Activated CD4-positive, alpha-beta T cell treated with anti-CD3 and anti-CD28 coated beads, Interleukin-2, amount 50 U/mL, for 24 hours (primary cell): ENCODE results near the gene TAF13.
A peak's percentile ranks its signal among the peaks of the same experiment; 100 is the strongest.
"Not testable (repeated sequence)": the region's sequence is repeated elsewhere in the genome, so short reads cannot be mapped to it uniquely, and the experiment has no call there.

ENCODE experiments used
- DNase-seq, 2 donors: peaks; one replicate each; pipeline ENCODE4 v3.0.0-alpha.2; 2020; ENCODE audit warnings: low read depth in 1 of 2, low spot score in 1 of 2

TAF13 gene

DNA sequence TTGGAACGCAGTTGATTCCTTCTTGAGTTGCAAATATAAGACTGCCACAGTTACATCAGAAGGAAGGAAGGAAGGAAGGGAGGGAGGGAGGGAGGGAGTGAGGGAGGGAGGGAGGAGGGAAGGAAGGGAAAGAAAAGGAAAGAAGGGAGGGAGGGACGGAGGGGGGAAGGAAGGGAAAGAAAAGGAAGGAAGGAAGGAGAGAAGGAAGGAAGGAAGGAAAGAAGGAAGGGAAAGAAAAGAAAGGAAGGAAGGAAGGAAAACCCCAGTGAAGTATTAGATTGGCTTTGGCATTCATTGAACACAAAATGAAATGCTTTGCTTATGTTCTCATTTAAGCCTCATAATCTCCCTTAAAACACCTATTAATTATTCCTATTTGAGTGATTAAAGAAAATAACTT lies 27.5 kb downstream of the TAF13 start:
- DNase-seq, result no peak

DNA sequence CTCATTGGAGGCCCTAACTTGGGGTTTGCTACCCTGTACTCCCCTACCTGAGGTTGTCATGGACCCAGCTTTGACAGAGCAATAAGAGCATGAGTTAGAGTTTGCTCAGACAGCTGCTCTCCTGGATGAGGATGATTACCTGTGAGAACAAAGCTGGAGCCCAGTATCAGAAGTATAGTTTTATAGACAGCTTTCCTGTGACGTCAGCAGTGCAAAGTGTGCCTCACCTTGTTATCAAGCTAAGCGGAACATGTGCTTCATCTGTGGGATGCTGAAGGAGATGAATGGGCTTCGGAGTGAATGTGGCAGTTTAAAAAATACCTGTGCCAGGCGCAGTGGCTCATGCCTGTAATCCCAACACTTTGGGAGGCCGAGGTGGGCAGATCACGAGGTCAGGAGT lies 28.5 kb downstream of the TAF13 start:
- DNase-seq, result no peak

DNA sequence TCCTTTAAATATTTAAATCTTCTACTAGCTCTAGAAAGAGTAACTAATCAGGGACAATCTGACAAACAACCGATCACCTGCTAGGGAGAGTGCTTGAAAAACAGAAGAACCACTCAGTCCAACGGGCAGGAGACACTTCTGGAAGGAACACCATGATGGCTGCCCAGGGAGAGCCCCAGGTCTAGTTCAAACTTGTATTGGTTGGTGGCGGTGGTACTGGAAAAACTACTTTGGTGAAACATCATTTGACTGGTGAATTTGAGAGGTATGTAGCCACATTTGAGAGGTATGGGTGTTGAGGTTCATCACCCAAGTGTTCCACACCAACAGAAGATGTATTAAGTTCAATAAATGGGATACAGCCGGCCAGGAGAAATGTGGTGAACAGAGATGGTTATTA lies 29.1 kb downstream of the TAF13 start:
- DNase-seq, result no peak

DNA sequence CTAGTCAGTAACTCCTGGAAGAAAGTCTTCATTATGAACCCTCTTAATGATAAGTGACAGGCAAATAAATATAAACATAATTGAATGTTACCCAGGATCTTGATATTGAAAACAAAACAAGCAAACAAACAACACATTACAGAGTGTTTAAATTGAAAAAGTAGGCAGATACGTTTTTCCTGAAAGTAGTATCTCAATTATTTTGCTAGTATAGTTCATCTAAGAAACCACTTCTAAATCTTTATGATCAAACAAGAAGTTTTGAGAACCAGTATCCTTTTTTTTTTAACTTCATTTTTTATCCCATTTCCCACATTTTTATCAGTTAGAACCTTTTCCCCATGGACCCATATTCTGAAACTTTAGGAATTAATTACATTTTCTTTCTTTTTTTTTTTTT lies 30.2 kb downstream of the TAF13 start:
- no peak for DNase-seq

DNA sequence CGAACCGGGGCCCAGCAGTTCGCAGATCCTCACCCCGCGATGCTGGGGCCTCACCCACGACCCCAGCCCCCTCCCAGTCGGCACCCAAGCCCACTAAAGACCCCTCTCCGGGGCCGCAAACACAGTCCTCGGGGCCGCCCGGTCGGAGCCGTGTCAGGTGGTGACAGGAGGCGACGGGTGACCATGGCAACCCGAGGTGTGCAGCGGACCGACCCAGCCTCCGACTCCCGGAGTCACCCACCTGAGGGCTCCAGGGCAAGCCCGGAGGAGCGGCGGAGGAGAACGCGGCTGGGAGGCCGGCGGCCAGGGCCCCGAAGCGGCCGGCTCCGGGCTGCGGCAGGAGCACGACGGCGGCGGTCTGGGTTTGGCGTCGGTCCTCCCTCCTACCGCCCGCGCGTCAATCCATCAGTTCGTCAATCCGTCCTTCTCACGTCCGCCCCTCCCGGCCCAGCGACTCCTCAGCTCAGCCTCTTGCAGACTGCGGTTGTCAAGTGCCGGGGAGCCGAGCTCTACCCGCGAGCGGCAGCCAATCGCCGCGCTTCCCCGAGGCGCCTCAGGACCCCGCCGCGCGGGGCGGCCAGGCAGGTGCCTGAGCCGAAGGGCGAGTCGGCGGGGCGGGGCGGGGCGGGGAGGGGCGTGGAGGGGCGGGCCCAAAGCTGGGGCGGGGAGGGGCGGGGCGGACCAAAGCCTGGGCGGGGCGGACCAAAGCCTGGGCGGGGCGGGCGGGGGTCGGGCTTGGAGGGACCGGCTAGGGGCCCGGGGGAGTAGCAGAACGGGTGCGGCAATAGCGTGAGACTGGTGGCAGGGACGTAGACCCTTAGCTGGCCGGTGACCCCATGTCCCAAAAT lies 34.0 kb downstream of the TAF13 start, which contains the start of gene WDR47:
TSS of gene WDR47 (minus strand) at position 482 of the 848 bp plus-strand sequence. CDS start 18,590 bp downstream, outside the sequence.
- DNase-seq, result peak; percentile 88 to 93

DNA sequence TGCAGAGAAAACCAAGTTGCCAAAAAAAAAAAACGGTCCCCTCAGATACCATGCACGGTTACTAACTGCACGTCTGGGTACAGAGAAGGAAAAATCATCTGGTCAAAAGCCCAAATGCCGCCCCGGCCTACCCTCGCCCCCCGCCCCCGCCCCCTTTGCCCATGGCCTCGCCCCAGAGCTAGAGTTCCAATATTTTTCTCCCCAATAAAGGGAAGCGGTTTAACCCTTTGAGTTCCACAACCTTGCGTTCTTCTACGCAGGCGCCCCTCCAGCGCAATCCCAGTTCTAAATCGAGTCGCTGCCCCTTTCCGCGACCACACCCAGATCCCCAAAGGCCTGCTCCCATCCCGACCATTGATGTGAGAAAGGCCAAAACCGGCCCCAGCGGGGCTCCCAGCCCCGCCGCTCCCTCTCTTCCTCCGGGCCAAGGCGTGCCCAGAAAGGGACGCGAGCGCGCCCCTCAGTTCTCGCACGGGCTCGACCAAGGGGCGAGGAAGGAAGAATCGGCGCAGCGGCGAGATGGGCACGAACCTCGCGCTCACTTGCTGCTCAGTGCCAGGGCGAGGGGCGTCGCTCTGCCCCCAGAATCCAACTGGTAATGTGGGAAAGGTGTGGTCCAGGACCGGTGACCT lies 34.7 kb downstream of the TAF13 start:
- peak in 1 of 2 donors; percentile 7 for DNase-seq

DNA sequence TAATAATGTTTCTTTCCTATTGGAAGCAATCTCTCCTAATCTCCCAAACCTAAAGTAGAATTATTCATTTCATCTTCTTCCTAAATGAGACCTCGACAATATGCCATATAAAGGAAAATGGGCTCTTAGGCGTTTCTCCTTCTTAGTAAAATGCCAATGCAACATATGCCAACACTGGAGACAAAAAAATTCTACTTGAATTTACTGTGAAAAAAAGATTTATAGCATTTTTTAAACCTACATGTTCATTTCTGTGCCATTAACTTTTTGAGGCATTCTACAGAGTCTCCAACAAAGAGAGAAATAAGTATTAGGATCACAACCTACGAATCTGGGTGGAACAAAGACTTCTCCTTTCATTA lies 35.2 kb downstream of the TAF13 start:
- no peak for DNase-seq

DNA sequence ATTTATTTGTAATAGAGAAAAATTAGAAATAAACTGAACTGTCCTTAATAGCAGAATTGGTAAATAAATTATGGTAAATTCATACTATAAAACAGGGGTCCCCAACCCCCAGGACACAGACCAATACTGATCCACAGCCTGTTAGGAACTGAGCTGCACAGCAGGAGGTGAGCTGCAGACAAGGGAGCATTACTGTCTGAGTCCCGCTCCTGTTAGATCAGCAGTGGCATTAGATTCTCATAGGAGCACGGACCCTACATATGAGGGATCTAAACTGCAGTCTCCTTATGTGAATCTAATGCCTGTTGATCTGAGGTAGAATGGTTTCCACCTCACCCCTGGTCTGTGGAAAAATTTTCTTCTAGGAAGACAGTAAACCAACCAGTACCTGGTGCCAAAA lies 41.4 kb downstream of the TAF13 start:
- DNase-seq, result no peak

DNA sequence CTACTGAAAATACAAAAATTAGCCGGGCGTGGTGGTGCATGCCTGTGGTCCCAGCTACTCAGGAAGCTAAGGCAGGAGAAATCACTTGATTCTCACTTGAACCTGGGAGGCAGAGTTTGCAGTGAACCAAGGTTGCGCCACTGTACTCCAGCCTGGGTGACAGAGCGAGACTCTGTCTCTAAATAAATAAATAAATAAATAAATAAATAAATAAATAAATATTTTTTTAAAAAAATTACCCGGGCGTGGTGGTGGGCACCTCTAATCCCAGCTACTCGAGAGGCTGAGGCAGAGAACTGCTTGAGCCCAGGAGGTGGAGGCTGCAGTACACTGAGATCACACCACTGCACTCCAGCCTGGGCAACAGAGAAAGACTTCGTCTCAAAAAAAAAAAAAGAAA lies 46.3 kb downstream of the TAF13 start:
- DNase-seq, result not testable (repeated sequence)

DNA sequence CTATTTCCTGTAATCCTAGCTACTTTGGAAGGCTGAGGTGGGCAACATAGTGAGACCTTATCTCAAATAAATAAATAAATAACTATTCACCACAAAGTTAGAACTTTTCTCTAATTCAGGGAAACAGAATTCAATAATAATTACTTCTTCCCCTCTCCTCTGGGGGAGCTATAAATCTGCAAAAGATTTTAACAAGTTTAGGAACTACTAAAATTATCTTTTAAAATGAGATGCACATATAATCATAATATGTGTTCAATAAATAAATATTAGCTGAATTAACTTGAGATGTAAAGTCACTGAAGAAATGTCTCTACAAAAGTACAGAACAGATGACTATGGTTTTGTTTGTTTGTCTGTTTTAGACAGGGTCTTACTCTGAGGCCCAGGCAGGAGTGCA lies 48.0 kb downstream of the TAF13 start:
- no peak for DNase-seq

DNA sequence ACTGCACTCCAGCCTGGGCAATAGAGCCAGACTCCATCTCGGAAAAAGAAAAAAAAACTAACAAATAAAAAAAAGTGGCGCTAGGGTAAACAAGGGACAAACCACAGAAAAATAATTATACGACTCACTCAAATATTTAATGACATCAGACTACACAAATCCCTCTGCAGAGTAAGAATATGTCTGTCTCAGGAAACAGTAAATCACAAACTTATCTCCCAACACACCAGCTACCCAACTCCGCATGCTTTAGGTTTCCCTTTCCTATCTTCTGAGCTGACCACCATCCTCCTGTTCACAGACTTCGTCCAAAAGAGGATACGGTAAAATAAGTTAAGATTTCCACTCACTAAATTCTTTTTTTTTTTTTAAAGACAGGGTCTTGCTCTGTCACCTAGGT lies 50.1 kb downstream of the TAF13 start:
- DNase-seq, result no peak

DNA sequence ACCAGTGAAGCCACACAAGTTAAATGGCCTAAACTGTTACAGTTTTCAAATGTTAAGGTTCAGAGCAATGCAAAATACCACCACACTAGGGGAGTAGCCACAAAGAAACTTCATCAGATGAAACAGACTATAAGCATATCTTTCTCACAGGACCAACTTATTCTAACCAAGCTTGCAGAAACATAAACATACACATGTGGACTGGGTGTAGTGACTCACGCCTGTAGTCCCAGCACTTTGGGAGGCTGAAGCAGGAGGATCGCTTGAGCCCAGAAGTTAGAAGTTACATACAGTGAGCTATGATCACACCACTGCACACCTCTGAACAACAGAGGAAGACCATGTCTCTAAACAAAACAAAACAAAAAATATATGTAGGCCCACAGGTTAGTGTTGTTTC lies 51.2 kb downstream of the TAF13 start:
- DNase-seq, result no peak

DNA sequence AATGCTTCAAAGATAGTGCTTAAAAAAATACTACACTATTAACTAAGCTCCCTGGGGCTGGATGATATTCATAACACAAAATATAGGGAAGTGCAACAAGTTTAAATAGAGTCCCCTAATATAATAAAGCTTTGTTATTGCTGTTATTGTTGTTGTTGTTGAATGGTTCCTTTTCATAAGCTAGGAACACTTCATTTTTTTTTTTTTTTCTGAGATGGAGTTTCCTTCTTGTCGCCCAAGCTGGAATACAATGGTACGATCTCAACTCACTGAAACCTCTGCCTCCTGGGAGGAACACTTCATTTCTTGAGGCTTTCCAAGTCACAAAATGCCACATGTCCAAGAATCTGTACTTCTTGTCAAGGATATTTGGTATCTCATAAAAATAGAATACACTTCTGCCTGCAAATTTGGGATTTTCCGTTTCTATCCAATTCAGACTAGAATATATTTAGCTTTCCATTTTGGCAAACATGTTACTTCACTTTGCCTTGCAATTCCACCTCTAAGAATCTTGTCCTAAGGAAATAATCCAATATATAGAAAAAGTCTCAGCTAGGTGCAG lies 55.0 kb downstream of the TAF13 start:
- no peak for DNase-seq

DNA sequence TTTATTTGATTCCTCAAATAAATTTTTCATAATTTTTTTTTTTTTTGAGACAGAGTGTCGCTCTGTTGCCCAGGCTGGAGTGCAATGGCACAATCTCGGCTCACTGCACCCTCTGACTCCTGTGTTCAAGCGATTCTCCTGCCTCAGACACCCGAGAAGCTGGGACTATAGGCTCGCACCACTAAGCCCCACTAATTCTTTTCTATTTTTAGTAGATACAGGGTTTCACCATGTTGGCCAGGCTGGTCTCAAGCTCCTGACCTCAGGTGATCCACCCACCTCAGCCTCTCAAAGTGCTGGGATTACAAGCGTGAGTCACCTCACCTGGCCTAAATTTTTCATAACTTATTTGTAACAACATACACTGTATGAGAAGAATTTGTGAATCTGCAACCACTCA lies 58.1 kb downstream of the TAF13 start:
- not testable (repeated sequence) for DNase-seq

DNA sequence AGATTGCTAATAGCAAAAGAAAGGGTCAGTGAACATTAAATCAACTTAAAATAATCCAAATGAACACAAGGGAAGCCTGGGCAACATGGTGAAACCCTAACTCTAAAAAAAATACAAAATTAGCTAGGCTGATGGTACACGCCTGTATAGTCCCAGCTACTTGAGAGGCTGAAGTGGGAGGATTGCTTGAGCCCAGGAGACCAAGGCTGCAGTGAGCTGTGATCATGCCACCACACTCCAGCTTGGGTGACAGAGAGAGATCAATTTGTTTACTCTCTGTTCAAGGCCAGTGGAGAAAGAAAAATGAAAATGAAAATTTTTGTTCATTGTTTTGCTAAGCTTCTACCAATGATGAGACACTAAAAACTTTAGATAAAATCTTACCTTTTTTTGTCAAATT lies 58.7 kb downstream of the TAF13 start:
- DNase-seq, result no peak
